ENCODE results near the gene PABPN1. TPM values are rescaled to one million over a fixed set of nuclear protein-coding genes. Genes with fewer than 3 reads are reported as not detected.

The PABPN1 gene
- total and polyA plus RNA-seq, 7 donors = 65.2 to 104 (median 82.5) TPM

DNA sequence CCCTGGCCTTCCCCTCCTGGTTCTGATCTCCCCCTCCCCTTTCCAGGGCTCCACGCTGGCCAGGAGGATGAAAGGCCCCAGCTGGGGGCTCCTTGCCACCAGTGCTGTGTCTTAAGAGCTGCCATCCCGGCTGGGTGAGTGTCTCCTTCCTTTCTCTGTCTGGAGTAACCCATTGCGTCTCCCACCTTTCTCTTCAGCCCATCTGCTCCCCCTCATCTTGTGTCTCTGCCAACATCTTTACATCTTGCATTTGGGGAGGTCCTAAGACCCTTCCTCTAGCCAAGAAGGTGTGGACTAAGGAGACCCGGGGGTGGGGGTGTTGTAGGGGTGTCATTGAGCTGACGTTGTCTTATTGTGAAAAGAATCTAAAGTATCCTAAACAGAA lies 14.1 kb upstream of the PABPN1 start:
- peak overlapping the region; percentile 87 for H3K27ac ChIP-seq
- peak overlapping the region; percentile 88 for H3K4me3 ChIP-seq
- H3K27me3 ChIP-seq (ENCODE audit: insufficient read depth in 3 of 3, low read length in 2 of 3) = no peaks in the 10 kb centered on the region
- intact Hi-C loops (cut with DNase I) = no loop called here
- no peaks in the 10 kb centered on the region for H3K9me3 ChIP-seq
- no peak for DNase-seq
- TF ChIP-seq, protein P1, sequence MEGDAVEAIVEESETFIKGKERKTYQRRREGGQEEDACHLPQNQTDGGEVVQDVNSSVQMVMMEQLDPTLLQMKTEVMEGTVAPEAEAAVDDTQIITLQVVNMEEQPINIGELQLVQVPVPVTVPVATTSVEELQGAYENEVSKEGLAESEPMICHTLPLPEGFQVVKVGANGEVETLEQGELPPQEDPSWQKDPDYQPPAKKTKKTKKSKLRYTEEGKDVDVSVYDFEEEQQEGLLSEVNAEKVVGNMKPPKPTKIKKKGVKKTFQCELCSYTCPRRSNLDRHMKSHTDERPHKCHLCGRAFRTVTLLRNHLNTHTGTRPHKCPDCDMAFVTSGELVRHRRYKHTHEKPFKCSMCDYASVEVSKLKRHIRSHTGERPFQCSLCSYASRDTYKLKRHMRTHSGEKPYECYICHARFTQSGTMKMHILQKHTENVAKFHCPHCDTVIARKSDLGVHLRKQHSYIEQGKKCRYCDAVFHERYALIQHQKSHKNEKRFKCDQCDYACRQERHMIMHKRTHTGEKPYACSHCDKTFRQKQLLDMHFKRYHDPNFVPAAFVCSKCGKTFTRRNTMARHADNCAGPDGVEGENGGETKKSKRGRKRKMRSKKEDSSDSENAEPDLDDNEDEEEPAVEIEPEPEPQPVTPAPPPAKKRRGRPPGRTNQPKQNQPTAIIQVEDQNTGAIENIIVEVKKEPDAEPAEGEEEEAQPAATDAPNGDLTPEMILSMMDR (IDR thresholded peaks at IDR 0.05) = no peak
- H3K36me3 ChIP-seq (ENCODE audit: insufficient read depth in 1 of 2, low read depth in 1 of 2) = peaks cover 0 to 45% of the 10 kb centered on the region in 2 donors
- H3K4me1 ChIP-seq = peaks cover 21% of the 10 kb centered on the region
- WGBS, 3 donors = 11 to 20% (median 12%) methylated on average over 4 to 5 of the region's 5 CpGs
- no peak for ATAC-seq

DNA sequence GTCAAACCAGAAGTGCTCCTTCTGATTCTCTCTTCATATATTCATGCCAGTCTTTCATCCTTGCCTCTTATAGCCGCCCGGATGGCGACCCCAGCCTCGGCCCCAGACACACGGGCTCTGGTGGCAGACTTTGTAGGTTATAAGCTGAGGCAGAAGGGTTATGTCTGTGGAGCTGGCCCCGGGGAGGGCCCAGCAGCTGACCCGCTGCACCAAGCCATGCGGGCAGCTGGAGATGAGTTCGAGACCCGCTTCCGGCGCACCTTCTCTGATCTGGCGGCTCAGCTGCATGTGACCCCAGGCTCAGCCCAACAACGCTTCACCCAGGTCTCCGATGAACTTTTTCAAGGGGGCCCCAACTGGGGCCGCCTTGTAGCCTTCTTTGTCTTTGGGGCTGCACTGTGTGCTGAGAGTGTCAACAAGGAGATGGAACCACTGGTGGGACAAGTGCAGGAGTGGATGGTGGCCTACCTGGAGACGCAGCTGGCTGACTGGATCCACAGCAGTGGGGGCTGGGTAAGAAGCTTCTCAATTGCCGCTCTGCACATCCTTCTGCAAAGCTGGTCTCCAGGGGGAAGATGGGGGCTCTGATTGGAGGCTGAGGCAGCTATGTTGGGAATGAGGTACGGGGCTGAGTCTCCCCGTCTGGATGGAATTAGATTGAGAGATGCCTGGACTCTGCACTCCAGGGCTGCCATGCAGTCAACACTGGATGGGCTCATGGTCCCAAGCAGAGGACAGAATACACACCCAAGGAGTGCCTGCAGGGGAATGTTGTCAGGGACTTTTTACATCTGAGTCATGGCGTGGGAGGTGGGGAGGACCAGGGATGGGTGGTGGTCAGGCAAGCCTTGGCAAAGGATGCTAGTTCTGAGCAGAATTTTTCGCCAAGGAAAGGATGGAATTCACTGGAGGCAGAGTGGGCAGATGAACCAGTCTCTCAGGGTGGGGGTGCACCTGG lies 13.3 kb upstream of the PABPN1 start:
- intact Hi-C loops (cut with DNase I) = no loop called here
- H3K27me3 ChIP-seq (ENCODE audit: insufficient read depth in 3 of 3, low read length in 2 of 3) = no peaks in the 10 kb centered on the region
- DNase-seq (no peak), ATAC-seq (no peak)
- H3K4me3 ChIP-seq = peak overlapping the region; percentile 88
- TF ChIP-seq, protein P1 (IDR thresholded peaks at IDR 0.05) = no peak
- WGBS, 3 donors = 84 to 88% (median 85%) methylated on average over 22 of the region's 22 CpGs
- peaks cover 0 to 45% of the 10 kb centered on the region in 2 donors for H3K36me3 ChIP-seq (ENCODE audit: insufficient read depth in 1 of 2, low read depth in 1 of 2)
- H3K4me1 ChIP-seq = peaks cover 21% of the 10 kb centered on the region
- peak overlapping the region; percentile 87 for H3K27ac ChIP-seq
- no peaks in the 10 kb centered on the region for H3K9me3 ChIP-seq

DNA sequence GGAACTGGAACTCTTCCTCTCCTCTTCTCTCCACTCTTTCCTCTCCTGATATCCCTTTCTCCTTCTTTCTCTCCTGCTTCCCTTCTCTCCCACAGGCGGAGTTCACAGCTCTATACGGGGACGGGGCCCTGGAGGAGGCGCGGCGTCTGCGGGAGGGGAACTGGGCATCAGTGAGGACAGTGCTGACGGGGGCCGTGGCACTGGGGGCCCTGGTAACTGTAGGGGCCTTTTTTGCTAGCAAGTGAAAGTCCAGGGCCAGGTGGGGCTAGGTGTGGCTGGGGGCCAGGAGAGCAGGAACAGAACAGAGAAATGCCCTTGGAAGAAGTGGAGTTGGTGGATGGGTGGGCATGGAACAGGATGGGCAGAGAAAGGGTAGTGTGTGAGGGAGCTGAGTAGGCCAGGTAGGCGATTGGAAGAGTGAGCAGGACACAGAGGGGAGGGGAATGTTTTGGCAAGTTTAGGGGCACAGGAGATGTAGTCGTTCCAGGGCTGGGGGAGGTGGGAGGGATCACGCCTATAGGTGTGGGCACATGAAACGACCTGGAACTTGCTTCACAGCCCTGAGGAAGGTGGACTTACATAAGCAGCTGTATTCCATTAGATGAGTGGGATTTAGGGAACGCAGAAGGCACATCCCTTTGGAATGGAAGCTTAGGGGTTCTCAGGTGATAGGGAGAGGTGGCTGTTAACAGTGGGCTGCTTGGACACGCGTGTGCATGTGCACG lies 12.4 kb upstream of the PABPN1 start:
- H3K27me3 ChIP-seq (ENCODE audit: insufficient read depth in 3 of 3, low read length in 2 of 3) = no peaks in the 10 kb centered on the region
- H3K36me3 ChIP-seq (ENCODE audit: insufficient read depth in 1 of 2, low read depth in 1 of 2) = peaks cover 0 to 45% of the 10 kb centered on the region in 2 donors
- peaks cover 21% of the 10 kb centered on the region for H3K4me1 ChIP-seq
- 84 to 90% (median 85%) methylated on average over 17 of the region's 17 CpGs for WGBS, 3 donors
- no peaks in the 10 kb centered on the region for H3K9me3 ChIP-seq
- TF ChIP-seq, protein P1 (IDR thresholded peaks at IDR 0.05) = no peak
- no peak overlapping the region for H3K4me3 ChIP-seq
- intact Hi-C loops (cut with DNase I) = no loop called here
- no peak overlapping the region for H3K27ac ChIP-seq
- no peak for ATAC-seq
- no peak for DNase-seq

DNA sequence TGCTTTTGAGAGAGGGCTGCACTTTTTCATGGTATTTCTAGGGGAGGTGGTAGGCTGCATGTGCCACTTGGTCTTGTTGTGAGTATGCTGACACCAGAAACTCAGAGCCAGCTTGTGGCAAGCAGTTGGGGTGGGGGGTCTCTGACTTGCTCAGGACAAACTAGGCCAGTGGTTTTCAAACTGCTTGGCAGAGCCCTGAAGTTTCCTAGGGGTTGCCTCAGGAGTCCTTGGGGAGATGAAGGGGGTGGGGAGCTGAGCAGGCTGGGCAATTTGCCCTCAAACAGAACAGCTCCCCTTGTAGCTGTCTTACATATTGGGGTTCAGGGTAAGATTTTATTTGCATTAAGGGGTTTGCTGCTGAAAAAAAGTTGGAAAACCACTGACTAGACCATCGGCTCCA lies 10.7 kb upstream of the PABPN1 start:
- WGBS, 3 donors = 87 to 94% (median 88%) methylated on average over 1 of the region's 1 CpG
- TF ChIP-seq, protein P1 (IDR thresholded peaks at IDR 0.05) = no peak
- Histone ChIP-seq H3K27ac (no peak overlapping the region), H3K36me3 (ENCODE audit: insufficient read depth in 1 of 2, low read depth in 1 of 2) (peaks cover 0 to 45% of the 10 kb centered on the region in 2 donors), H3K27me3 (ENCODE audit: insufficient read depth in 3 of 3, low read length in 2 of 3) (no peaks in the 10 kb centered on the region), H3K4me3 (no peak overlapping the region), H3K9me3 (no peaks in the 10 kb centered on the region), H3K4me1 (peaks cover 21% of the 10 kb centered on the region)
- DNase-seq = no peak
- intact Hi-C loops (cut with DNase I) = no loop called here
- ATAC-seq = no peak
